ENCODE measurements around the gene TSPAN18. TPM values are rescaled to one million over a fixed set of nuclear protein-coding genes. Genes with fewer than 3 reads are reported as not detected.

TSPAN18 gene
- total and polyA plus RNA-seq, 2 experiments from 2014 or later, result 6.0 to 10.6 TPM

DNA sequence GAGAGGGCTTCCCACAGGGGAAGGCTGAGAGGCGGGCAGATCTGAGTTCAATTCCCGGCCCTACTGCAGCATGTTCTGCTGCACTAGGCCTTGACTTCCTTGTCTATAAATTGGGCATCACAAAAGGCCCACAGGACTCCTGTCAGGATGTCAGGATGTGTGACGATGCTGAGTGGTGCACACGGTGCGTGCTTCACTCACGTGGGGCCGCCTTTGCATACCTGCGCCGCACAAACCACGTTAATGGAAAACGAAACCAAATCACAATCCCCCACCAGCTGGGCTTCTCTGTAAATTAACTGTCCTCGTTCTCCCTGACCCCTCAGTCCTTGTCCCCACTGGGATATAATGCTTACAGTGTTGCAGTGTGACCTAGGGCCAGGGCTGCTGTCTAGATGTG is 32.3 kb upstream of the TSPAN18 start (continued):
- TF ChIP-seq, protein P1, sequence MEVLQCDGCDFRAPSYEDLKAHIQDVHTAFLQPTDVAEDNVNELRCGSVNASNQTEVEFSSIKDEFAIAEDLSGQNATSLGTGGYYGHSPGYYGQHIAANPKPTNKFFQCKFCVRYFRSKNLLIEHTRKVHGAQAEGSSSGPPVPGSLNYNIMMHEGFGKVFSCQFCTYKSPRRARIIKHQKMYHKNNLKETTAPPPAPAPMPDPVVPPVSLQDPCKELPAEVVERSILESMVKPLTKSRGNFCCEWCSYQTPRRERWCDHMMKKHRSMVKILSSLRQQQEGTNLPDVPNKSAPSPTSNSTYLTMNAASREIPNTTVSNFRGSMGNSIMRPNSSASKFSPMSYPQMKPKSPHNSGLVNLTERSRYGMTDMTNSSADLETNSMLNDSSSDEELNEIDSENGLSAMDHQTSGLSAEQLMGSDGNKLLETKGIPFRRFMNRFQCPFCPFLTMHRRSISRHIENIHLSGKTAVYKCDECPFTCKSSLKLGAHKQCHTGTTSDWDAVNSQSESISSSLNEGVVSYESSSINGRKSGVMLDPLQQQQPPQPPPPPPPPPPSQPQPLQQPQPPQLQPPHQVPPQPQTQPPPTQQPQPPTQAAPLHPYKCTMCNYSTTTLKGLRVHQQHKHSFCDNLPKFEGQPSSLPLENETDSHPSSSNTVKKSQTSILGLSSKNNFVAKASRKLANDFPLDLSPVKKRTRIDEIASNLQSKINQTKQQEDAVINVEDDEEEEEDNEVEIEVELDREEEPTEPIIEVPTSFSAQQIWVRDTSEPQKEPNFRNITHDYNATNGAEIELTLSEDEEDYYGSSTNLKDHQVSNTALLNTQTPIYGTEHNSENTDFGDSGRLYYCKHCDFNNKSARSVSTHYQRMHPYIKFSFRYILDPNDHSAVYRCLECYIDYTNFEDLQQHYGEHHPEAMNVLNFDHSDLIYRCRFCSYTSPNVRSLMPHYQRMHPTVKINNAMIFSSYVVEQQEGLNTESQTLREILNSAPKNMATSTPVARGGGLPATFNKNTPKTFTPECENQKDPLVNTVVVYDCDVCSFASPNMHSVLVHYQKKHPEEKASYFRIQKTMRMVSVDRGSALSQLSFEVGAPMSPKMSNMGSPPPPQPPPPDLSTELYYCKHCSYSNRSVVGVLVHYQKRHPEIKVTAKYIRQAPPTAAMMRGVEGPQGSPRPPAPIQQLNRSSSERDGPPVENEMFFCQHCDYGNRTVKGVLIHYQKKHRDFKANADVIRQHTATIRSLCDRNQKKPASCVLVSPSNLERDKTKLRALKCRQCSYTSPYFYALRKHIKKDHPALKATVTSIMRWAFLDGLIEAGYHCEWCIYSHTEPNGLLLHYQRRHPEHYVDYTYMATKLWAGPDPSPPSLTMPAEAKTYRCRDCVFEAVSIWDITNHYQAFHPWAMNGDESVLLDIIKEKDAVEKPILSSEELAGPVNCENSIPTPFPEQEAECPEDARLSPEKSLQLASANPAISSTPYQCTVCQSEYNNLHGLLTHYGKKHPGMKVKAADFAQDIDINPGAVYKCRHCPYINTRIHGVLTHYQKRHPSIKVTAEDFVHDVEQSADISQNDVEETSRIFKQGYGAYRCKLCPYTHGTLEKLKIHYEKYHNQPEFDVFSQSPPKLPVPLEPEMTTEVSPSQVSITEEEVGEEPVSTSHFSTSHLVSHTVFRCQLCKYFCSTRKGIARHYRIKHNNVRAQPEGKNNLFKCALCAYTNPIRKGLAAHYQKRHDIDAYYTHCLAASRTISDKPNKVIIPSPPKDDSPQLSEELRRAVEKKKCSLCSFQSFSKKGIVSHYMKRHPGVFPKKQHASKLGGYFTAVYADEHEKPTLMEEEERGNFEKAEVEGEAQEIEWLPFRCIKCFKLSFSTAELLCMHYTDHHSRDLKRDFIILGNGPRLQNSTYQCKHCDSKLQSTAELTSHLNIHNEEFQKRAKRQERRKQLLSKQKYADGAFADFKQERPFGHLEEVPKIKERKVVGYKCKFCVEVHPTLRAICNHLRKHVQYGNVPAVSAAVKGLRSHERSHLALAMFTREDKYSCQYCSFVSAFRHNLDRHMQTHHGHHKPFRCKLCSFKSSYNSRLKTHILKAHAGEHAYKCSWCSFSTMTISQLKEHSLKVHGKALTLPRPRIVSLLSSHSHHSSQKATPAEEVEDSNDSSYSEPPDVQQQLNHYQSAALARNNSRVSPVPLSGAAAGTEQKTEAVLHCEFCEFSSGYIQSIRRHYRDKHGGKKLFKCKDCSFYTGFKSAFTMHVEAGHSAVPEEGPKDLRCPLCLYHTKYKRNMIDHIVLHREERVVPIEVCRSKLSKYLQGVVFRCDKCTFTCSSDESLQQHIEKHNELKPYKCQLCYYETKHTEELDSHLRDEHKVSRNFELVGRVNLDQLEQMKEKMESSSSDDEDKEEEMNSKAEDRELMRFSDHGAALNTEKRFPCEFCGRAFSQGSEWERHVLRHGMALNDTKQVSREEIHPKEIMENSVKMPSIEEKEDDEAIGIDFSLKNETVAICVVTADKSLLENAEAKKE (CRISPR knock-in tag; IDR thresholded peaks at IDR 0.05), result no peak
- TF ChIP-seq EZH2phosphoT487 (IDR thresholded peaks at IDR 0.05; ENCODE audit: unreplicated experiment) (no peak), ZNF331 (CRISPR knock-in tag; IDR thresholded peaks at IDR 0.05; ENCODE audit: low read depth) (no peak), CREB1 (CRISPR knock-in tag; IDR thresholded peaks at IDR 0.05; ENCODE audit: low read depth) (no peak)
- TF ChIP-seq, protein P2, sequence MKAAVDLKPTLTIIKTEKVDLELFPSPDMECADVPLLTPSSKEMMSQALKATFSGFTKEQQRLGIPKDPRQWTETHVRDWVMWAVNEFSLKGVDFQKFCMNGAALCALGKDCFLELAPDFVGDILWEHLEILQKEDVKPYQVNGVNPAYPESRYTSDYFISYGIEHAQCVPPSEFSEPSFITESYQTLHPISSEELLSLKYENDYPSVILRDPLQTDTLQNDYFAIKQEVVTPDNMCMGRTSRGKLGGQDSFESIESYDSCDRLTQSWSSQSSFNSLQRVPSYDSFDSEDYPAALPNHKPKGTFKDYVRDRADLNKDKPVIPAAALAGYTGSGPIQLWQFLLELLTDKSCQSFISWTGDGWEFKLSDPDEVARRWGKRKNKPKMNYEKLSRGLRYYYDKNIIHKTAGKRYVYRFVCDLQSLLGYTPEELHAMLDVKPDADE (IDR thresholded peaks at IDR 0.05), result no peak

DNA sequence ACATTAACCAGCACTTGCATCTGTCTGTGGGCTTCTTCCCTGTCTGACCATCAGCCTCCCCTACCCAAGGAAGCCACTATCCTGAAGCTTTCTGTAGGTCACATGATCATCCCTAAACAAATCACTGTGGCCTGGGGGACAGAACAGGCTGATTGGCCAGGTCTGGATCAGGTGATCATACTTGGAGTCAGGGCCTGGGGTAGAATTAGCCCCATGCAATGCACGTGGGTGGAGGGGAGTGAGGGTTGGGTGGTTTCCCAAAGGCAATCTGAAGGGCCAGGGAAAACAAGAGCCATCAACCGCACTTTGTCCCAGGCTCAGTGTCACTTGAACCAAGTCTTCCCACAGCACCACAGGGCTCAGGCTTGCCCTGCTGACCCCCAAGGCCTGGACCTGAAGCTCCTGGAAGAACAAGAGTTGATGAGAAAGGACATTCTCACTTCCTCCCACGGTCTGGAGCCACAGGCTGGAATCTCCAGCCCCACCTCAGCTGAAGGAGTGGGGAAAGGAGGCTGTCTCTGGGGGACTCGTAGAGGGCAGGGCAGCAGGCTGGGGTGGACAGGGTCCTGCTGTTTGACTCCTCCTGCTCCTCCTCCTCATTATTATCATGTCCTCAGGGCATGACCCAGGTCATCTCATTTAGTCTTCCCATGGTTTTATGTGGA is 31.5 kb upstream of the TSPAN18 start:
- Histone ChIP-seq H3K9me2 (ENCODE audit: insufficient read depth) (no peaks in the 10 kb centered on the region), H2AFZ (peak overlapping the region; percentile 63; the same call in 1 of the 2 replicates), H3K27me3 (ENCODE audit: insufficient read depth) (no peaks in the 10 kb centered on the region), H3K79me2 (replicated peaks; ENCODE audit: insufficient read depth) (no peaks in the 10 kb centered on the region), H3K36me3 (ENCODE audit: insufficient read depth) (no peaks in the 10 kb centered on the region), H3F3A (replicated peaks; ENCODE audit: low read depth) (no peaks in the 10 kb centered on the region), H3K4me3 (no peak overlapping the region), H3K27ac (ENCODE audit: low read depth) (no peak overlapping the region), H4K20me1 (replicated peaks; ENCODE audit: insufficient read depth) (no peaks in the 10 kb centered on the region), H3K4me2 (no peak overlapping the region), H3K4me1 (ENCODE audit: insufficient read depth) (no peaks in the 10 kb centered on the region)
- H3K4me3 Mint-ChIP-seq, result no peak overlapping the region
- no peak overlapping the region for H3K27ac Mint-ChIP-seq
- no peak for ATAC-seq
- H3K4me1 Mint-ChIP-seq, result peaks cover 4% of the 10 kb centered on the region
- H3K36me3 Mint-ChIP-seq (ENCODE audit: low read depth), result no peaks in the 10 kb centered on the region
- no peaks in the 10 kb centered on the region for H3K9me3 Mint-ChIP-seq
- no peak for DNase-seq (ENCODE audit: low spot score)
- peaks cover 1% of the 10 kb centered on the region for H3K27me3 Mint-ChIP-seq (ENCODE audit: insufficient read depth, low read depth, poor library complexity)
- TF ChIP-seq CREB1 (CRISPR knock-in tag; IDR thresholded peaks at IDR 0.05; ENCODE audit: low read depth), result no peak
- TF ChIP-seq, protein P3, sequence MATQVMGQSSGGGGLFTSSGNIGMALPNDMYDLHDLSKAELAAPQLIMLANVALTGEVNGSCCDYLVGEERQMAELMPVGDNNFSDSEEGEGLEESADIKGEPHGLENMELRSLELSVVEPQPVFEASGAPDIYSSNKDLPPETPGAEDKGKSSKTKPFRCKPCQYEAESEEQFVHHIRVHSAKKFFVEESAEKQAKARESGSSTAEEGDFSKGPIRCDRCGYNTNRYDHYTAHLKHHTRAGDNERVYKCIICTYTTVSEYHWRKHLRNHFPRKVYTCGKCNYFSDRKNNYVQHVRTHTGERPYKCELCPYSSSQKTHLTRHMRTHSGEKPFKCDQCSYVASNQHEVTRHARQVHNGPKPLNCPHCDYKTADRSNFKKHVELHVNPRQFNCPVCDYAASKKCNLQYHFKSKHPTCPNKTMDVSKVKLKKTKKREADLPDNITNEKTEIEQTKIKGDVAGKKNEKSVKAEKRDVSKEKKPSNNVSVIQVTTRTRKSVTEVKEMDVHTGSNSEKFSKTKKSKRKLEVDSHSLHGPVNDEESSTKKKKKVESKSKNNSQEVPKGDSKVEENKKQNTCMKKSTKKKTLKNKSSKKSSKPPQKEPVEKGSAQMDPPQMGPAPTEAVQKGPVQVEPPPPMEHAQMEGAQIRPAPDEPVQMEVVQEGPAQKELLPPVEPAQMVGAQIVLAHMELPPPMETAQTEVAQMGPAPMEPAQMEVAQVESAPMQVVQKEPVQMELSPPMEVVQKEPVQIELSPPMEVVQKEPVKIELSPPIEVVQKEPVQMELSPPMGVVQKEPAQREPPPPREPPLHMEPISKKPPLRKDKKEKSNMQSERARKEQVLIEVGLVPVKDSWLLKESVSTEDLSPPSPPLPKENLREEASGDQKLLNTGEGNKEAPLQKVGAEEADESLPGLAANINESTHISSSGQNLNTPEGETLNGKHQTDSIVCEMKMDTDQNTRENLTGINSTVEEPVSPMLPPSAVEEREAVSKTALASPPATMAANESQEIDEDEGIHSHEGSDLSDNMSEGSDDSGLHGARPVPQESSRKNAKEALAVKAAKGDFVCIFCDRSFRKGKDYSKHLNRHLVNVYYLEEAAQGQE (IDR thresholded peaks at IDR 0.05; ENCODE audit: unreplicated experiment), result no peak
- TF ChIP-seq STAT1 (IDR thresholded peaks at IDR 0.05; ENCODE audit: unreplicated experiment), result no peak
- TF ChIP-seq ZNF114 (CRISPR knock-in tag; IDR thresholded peaks at IDR 0.05), result no peak
- no peak for TF ChIP-seq EZH2 (IDR thresholded peaks at IDR 0.05; ENCODE audit: low read depth, unreplicated experiment)
- TF ChIP-seq, protein P4, sequence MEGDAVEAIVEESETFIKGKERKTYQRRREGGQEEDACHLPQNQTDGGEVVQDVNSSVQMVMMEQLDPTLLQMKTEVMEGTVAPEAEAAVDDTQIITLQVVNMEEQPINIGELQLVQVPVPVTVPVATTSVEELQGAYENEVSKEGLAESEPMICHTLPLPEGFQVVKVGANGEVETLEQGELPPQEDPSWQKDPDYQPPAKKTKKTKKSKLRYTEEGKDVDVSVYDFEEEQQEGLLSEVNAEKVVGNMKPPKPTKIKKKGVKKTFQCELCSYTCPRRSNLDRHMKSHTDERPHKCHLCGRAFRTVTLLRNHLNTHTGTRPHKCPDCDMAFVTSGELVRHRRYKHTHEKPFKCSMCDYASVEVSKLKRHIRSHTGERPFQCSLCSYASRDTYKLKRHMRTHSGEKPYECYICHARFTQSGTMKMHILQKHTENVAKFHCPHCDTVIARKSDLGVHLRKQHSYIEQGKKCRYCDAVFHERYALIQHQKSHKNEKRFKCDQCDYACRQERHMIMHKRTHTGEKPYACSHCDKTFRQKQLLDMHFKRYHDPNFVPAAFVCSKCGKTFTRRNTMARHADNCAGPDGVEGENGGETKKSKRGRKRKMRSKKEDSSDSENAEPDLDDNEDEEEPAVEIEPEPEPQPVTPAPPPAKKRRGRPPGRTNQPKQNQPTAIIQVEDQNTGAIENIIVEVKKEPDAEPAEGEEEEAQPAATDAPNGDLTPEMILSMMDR (conservative IDR thresholded peaks at IDR 0.05; ENCODE audit: low read depth in 2 of 2), result no peak

All from GM23338 (cell line).